ENCODE measurements around the gene LRP1B. TPM values are rescaled to one million over a fixed set of nuclear protein-coding genes. Genes with fewer than 3 reads are reported as not detected.

LRP1B gene
- polyA plus RNA-seq, 1 of the 3 experiments (the other 2 are of a cell fraction), result 0.28 TPM

DNA sequence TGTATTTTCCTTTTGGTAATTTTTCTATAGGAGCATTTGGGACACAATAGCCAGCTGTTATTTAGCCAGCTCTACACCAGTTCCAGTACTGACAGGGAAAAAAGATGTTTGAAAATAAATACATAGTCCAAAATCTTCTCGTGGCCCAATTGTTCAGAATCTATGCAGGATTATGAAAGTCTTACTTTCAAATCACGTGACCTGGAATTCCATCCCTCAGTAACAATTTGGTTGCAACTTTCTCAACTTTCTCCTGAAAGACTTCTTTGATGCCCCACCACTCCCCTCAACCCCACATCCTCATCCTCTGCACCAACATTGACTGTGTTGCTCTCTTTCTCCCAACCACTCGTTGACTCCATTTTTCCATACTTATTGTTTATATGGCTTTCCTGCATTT is 539.0 kb downstream of the LRP1B start:
- Histone ChIP-seq H2AFZ (ENCODE audit: low read depth) (no peak overlapping the region), H3K79me2 (ENCODE audit: insufficient read depth) (no peaks in the 10 kb centered on the region), H3K9ac (no peak overlapping the region), H3K9me2 (no peaks in the 10 kb centered on the region), H3K27me3 (ENCODE audit: insufficient read depth) (no peaks in the 10 kb centered on the region), H4K20me1 (ENCODE audit: insufficient read depth) (no peaks in the 10 kb centered on the region), H3F3A (replicated peaks; ENCODE audit: insufficient read depth) (no peaks in the 10 kb centered on the region), H3K36me3 (replicated peaks in 1 of 2; ENCODE audit: control insufficient read depth in 1 of 2, insufficient read depth in 2 of 2, low read length in 1 of 2) (no peaks in the 10 kb centered on the region), H3K9me3 (no peaks in the 10 kb centered on the region), H3K4me3 (ENCODE audit: low read depth in 2 of 2, low read length in 1 of 2) (no peak overlapping the region), H3K4me1 (ENCODE audit: control insufficient read depth in 1 of 2, insufficient read depth in 2 of 2, low read depth in 1 of 2, low read length in 1 of 2) (peaks cover 0 to 2% of the 10 kb centered on the region in 2 experiments; a peak in 1 of 4 replicates), H3K4me2 (no peak overlapping the region), H3K27ac (ENCODE audit: low read depth in 2 of 2, low read length in 1 of 2) (no peak overlapping the region)
- no peak for DNase-seq
- ChIA-PET POLR2A (no interaction called here), CTCF (no interaction called here)
- TF ChIP-seq RCOR1 (IDR thresholded peaks at IDR 0.05; ENCODE audit: low read length) (no peak), NRF1 (IDR thresholded peaks at IDR 0.05; ENCODE audit: low read depth, low read length) (no peak), GABPA (IDR thresholded peaks at IDR 0.05; ENCODE audit: low read depth) (no peak), JUND (IDR thresholded peaks at IDR 0.05) (no peak)
- WGBS (ENCODE audit: low lambda C conversion rate), result 64% methylated on average over 3 of the region's 3 CpGs

DNA sequence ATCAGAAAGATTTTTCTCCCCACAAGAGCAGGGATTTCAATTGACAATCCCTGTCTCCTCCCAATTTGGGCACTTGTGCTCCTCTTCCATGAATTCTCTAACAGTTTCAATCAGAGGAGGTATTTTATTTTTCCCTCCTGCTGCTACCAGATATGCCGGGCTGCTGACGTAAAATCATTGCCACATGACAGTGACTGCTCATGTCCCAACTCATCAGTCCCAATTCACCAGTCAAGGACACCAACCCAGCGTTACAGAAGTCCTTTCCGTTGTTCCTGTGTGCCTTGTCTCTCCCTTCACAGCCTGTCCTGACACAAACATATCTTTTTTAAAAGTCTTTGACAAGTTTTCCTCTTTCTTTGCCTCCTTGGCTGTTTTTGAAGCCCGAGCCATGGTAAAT is 540.2 kb downstream of the LRP1B start:
- no peak for DNase-seq
- H3K4me2 ChIP-seq, result no peak overlapping the region
- no peak overlapping the region for H3K9ac ChIP-seq
- CTCF ChIA-PET, result interaction anchor here (1.5 kb wide), 1 partner anchor 20 kb away, joined by 4 read pairs; no protein-coding TSS in a partner anchor
- H3K9me3 ChIP-seq, result no peaks in the 10 kb centered on the region
- no peaks in the 10 kb centered on the region for H3F3A ChIP-seq (replicated peaks; ENCODE audit: insufficient read depth)
- POLR2A ChIA-PET, result no interaction called here
- 82% methylated on average over 5 of the region's 5 CpGs for WGBS (ENCODE audit: low lambda C conversion rate)
- no peaks in the 10 kb centered on the region for H3K9me2 ChIP-seq
- H4K20me1 ChIP-seq (ENCODE audit: insufficient read depth), result no peaks in the 10 kb centered on the region
- no peak overlapping the region for H2AFZ ChIP-seq (ENCODE audit: low read depth)
- H3K27ac ChIP-seq (ENCODE audit: low read depth in 2 of 2, low read length in 1 of 2), result no peak overlapping the region
- TF ChIP-seq EP300 (IDR thresholded peaks at IDR 0.05; ENCODE audit: borderline replicate concordance in 1 of 2, low read depth in 1 of 2, low read length in 1 of 2) (no peak), EZH2phosphoT487 (IDR thresholded peaks at IDR 0.05; ENCODE audit: borderline replicate concordance, low read depth) (no peak)
- H3K79me2 ChIP-seq (ENCODE audit: insufficient read depth), result no peaks in the 10 kb centered on the region
- H3K36me3 ChIP-seq (replicated peaks in 1 of 2; ENCODE audit: control insufficient read depth in 1 of 2, insufficient read depth in 2 of 2, low read length in 1 of 2), result no peaks in the 10 kb centered on the region
- peaks cover 0 to 2% of the 10 kb centered on the region in 2 experiments; a peak in 1 of 4 replicates for H3K4me1 ChIP-seq (ENCODE audit: control insufficient read depth in 1 of 2, insufficient read depth in 2 of 2, low read depth in 1 of 2, low read length in 1 of 2)
- H3K4me3 ChIP-seq (ENCODE audit: low read depth in 2 of 2, low read length in 1 of 2), result no peak overlapping the region
- no peaks in the 10 kb centered on the region for H3K27me3 ChIP-seq (ENCODE audit: insufficient read depth)

DNA sequence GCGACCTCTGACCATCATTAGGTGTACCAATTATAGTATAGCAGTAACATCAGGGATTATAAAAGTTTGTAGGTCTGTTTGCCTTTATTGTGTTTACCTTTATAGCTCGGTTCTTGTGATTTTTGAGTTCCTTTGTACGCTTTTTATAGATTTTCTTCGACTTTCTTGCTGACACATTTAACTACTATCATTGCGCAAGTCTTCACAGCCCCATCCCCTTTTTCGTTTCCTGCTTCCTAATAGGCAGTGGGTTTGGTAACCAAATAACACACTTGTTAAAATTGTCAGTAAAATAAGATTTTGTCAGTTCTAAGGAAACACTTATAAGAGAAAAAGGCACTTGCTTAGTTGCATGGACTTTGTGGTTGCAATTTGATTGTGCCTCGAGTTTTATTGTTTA is 541.5 kb downstream of the LRP1B start:
- Histone ChIP-seq H3K4me3 (ENCODE audit: low read depth in 2 of 2, low read length in 1 of 2) (no peak overlapping the region), H3K4me1 (ENCODE audit: control insufficient read depth in 1 of 2, insufficient read depth in 2 of 2, low read depth in 1 of 2, low read length in 1 of 2) (peaks cover 0 to 2% of the 10 kb centered on the region in 2 experiments; a peak in 1 of 4 replicates), H2AFZ (ENCODE audit: low read depth) (no peak overlapping the region), H3K27me3 (ENCODE audit: insufficient read depth) (no peaks in the 10 kb centered on the region), H3K36me3 (replicated peaks in 1 of 2; ENCODE audit: control insufficient read depth in 1 of 2, insufficient read depth in 2 of 2, low read length in 1 of 2) (no peaks in the 10 kb centered on the region), H3F3A (replicated peaks; ENCODE audit: insufficient read depth) (no peaks in the 10 kb centered on the region), H3K79me2 (ENCODE audit: insufficient read depth) (no peaks in the 10 kb centered on the region), H3K9me2 (no peaks in the 10 kb centered on the region), H4K20me1 (ENCODE audit: insufficient read depth) (no peaks in the 10 kb centered on the region), H3K4me2 (no peak overlapping the region), H3K9ac (no peak overlapping the region), H3K27ac (ENCODE audit: low read depth in 2 of 2, low read length in 1 of 2) (no peak overlapping the region), H3K9me3 (no peaks in the 10 kb centered on the region)
- POLR2A ChIA-PET, result no interaction called here
- TF ChIP-seq GABPA (IDR thresholded peaks at IDR 0.05; ENCODE audit: low read depth), result no peak
- CTCF ChIA-PET, result interaction anchor here (1.5 kb wide), 1 partner anchor 22 kb away, joined by 4 read pairs; no protein-coding TSS in a partner anchor
- DNase-seq, result no peak
- 77% methylated on average over 7 of the region's 7 CpGs for WGBS (ENCODE audit: low lambda C conversion rate)

DNA sequence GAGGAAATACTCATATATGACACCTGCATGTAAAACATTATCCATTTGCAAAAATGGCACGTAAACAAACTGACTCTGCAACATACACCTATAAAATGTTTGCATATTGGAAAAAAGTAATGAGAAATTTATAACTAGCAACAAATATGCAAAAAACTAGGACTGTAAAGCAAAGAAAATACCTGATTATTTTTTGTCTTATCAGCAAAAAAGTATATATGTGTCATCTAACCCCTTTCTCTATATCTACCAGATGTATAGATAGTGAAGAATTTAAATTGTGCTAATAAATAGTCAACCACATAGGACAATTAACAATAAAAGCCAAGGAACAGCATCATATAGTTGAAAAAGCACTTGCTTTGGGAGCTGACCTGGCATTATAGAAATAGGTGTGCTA is 543.8 kb downstream of the LRP1B start:
- Histone ChIP-seq H3F3A (replicated peaks; ENCODE audit: insufficient read depth) (no peaks in the 10 kb centered on the region), H3K9ac (no peak overlapping the region), H3K4me1 (ENCODE audit: control insufficient read depth in 1 of 2, insufficient read depth in 2 of 2, low read depth in 1 of 2, low read length in 1 of 2) (peaks cover 0 to 2% of the 10 kb centered on the region in 2 experiments; a peak in 1 of 4 replicates), H3K79me2 (ENCODE audit: insufficient read depth) (no peaks in the 10 kb centered on the region), H3K27ac (ENCODE audit: low read depth in 2 of 2, low read length in 1 of 2) (no peak overlapping the region), H3K36me3 (replicated peaks in 1 of 2; ENCODE audit: control insufficient read depth in 1 of 2, insufficient read depth in 2 of 2, low read length in 1 of 2) (no peaks in the 10 kb centered on the region), H3K4me3 (ENCODE audit: low read depth in 2 of 2, low read length in 1 of 2) (no peak overlapping the region), H2AFZ (ENCODE audit: low read depth) (no peak overlapping the region), H3K4me2 (no peak overlapping the region), H3K9me3 (no peaks in the 10 kb centered on the region), H3K9me2 (no peaks in the 10 kb centered on the region), H3K27me3 (ENCODE audit: insufficient read depth) (no peaks in the 10 kb centered on the region), H4K20me1 (ENCODE audit: insufficient read depth) (no peaks in the 10 kb centered on the region)
- POLR2A ChIA-PET, result no interaction called here
- no peak for DNase-seq
- CTCF ChIA-PET, result no interaction called here
- WGBS (ENCODE audit: low lambda C conversion rate), result 79% methylated on average over 1 of the region's 1 CpG
- TF ChIP-seq, protein P1, sequence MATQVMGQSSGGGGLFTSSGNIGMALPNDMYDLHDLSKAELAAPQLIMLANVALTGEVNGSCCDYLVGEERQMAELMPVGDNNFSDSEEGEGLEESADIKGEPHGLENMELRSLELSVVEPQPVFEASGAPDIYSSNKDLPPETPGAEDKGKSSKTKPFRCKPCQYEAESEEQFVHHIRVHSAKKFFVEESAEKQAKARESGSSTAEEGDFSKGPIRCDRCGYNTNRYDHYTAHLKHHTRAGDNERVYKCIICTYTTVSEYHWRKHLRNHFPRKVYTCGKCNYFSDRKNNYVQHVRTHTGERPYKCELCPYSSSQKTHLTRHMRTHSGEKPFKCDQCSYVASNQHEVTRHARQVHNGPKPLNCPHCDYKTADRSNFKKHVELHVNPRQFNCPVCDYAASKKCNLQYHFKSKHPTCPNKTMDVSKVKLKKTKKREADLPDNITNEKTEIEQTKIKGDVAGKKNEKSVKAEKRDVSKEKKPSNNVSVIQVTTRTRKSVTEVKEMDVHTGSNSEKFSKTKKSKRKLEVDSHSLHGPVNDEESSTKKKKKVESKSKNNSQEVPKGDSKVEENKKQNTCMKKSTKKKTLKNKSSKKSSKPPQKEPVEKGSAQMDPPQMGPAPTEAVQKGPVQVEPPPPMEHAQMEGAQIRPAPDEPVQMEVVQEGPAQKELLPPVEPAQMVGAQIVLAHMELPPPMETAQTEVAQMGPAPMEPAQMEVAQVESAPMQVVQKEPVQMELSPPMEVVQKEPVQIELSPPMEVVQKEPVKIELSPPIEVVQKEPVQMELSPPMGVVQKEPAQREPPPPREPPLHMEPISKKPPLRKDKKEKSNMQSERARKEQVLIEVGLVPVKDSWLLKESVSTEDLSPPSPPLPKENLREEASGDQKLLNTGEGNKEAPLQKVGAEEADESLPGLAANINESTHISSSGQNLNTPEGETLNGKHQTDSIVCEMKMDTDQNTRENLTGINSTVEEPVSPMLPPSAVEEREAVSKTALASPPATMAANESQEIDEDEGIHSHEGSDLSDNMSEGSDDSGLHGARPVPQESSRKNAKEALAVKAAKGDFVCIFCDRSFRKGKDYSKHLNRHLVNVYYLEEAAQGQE (IDR thresholded peaks at IDR 0.05; ENCODE audit: low read depth, low read length), result no peak
- TF ChIP-seq POLR2AphosphoS5 (IDR thresholded peaks at IDR 0.05; ENCODE audit: low read depth, low read length) (no peak), EP300 (IDR thresholded peaks at IDR 0.05; ENCODE audit: borderline replicate concordance in 1 of 2, low read depth in 1 of 2, low read length in 1 of 2) (no peak), TEAD4 (IDR thresholded peaks at IDR 0.05; ENCODE audit: borderline replicate concordance, insufficient read depth) (no peak), NRF1 (IDR thresholded peaks at IDR 0.05; ENCODE audit: low read depth, low read length) (no peak), RXRA (IDR thresholded peaks at IDR 0.05; ENCODE audit: borderline replicate concordance, low read depth) (no peak), NFIC (IDR thresholded peaks at IDR 0.05; ENCODE audit: borderline replicate concordance) (no peak), MXI1 (IDR thresholded peaks at IDR 0.05; ENCODE audit: low read depth, low read length) (no peak)
- TF ChIP-seq, protein P2, sequence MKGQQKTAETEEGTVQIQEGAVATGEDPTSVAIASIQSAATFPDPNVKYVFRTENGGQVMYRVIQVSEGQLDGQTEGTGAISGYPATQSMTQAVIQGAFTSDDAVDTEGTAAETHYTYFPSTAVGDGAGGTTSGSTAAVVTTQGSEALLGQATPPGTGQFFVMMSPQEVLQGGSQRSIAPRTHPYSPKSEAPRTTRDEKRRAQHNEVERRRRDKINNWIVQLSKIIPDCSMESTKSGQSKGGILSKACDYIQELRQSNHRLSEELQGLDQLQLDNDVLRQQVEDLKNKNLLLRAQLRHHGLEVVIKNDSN (IDR thresholded peaks at IDR 0.05; ENCODE audit: borderline replicate concordance, low read depth), result no peak
